ENCODE measurements around the gene TTC7B. TPM values are rescaled to one million over a fixed set of nuclear protein-coding genes. Genes with fewer than 3 reads are reported as not detected.

Gene TTC7B
- total and polyA plus RNA-seq, 2 of the 13 experiments (the other 11 are each of a cell fraction or from before 2014, with no cell fraction given) = 1.3 to 3.2 TPM

GRCh38 chr14:90760078-90760444 lies 56.2 kb downstream of the TTC7B start:
- Histone ChIP-seq H3K9me3 (ENCODE audit: low read length) (peaks cover 4% of the 10 kb centered on the region; the same call in 1 of the 2 replicates), H3K9ac (ENCODE audit: insufficient read depth, low read depth, low read length) (no peak overlapping the region), H3K27ac (ENCODE audit: extremely low read length, insufficient read depth, low read length) (no peak overlapping the region), H3K36me3 (replicated peaks in 1 of 2; ENCODE audit: control insufficient read depth in 1 of 2, insufficient read depth in 2 of 2, low read length in 2 of 2) (no peaks in the 10 kb centered on the region), H3K79me2 (ENCODE audit: insufficient read depth, low read length) (no peaks in the 10 kb centered on the region), H4K20me1 (ENCODE audit: insufficient read depth, low read length) (no peaks in the 10 kb centered on the region), H3K4me2 (ENCODE audit: low read depth, low read length) (no peak overlapping the region), H3K4me3 (replicated peaks in 1 of 3; ENCODE audit: insufficient read depth in 1 of 3, low read depth in 2 of 3, low read length in 3 of 3) (no peak overlapping the region), H3K27me3 (ENCODE audit: control insufficient read depth in 1 of 2, insufficient read depth in 2 of 2, low read length in 2 of 2) (no peaks in the 10 kb centered on the region), H2AFZ (ENCODE audit: low read length) (no peak overlapping the region), H3K4me1 (ENCODE audit: insufficient read depth, low read length) (peaks cover 15% of the 10 kb centered on the region)
- ChIA-PET POLR2A (no interaction called here), CTCF (ENCODE audit: low intra/inter-chr PET ratio, low total read pairs) (no interaction called here)
- BruUV-seq (replicated peaks) = no TSS peak
- no peak for TF ChIP-seq ZBTB33 (CRISPR knock-in tag; IDR thresholded peaks at IDR 0.05)
- TF ChIP-seq TEAD3 (CRISPR knock-in tag; optimal IDR thresholded peaks at IDR 0.05; ENCODE audit: borderline replicate concordance) = no peak
- TF ChIP-seq HIVEP1 (CRISPR knock-in tag; IDR thresholded peaks at IDR 0.05) = no peak
- TF ChIP-seq FOSL2 (CRISPR knock-in tag; IDR thresholded peaks at IDR 0.05) = no peak
- TF ChIP-seq ZNF746 (CRISPR knock-in tag; IDR thresholded peaks at IDR 0.05) = no peak
- no peak for TF ChIP-seq ZNF264 (CRISPR knock-in tag; IDR thresholded peaks at IDR 0.05)
- no peak for TF ChIP-seq ISX (CRISPR knock-in tag; conservative IDR thresholded peaks at IDR 0.05)
- no peak for TF ChIP-seq FOXP4 (CRISPR knock-in tag; IDR thresholded peaks at IDR 0.05)
- TF ChIP-seq RARG (CRISPR knock-in tag; IDR thresholded peaks at IDR 0.05; ENCODE audit: low read depth) = no peak
- no peak for TF ChIP-seq RCOR2 (CRISPR knock-in tag; IDR thresholded peaks at IDR 0.05)
- TF ChIP-seq HBP1 (CRISPR knock-in tag; IDR thresholded peaks at IDR 0.05; ENCODE audit: low read depth) = no peak
- 62% methylated on average over 4 of the region's 4 CpGs for WGBS (ENCODE audit: low lambda C conversion rate)
- FAIRE-seq = no peak
- ATAC-seq = no peak
- intact Hi-C loops (cut with micrococcal nuclease; ENCODE audit: unreplicated experiment) (loop anchor here (10.0 kb wide), 1 partner anchor 565 kb away; no protein-coding TSS in a partner anchor), in situ Hi-C loops (cut with HindIII; ENCODE audit: extremely low pct_ligation_motif_present, low pct_unique_long_range_greater_than_20kb) (no loop called here)
- no peak for DNase-seq (ENCODE audit: low spot score)
